ENCODE measurements around the gene DHRSX.
"Not testable (repeated sequence)": the region's sequence is repeated elsewhere in the genome, so short reads cannot be mapped to it uniquely, and the experiment has no call there.

The DHRSX gene

DNA sequence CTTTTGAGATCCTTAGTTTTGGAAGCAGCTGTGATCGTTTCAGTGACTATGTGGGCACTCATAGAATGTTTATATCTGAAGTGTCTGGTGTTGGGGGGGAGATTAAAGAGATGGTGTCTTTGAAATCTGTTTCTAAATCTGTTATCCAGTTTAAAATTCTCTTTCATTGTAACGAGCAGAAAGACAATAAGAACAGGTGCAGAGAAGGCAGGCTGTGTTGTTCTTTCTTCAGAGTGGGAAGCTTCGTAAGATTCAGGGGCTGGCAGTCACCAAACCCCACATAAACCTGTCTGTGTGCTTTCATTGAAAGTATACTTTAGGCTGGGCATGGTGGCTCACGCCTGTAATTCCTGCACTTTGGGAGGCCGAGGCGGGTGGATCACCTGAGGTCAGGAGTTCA lies 16.3 kb upstream of the DHRSX start:
- DNase-seq: no peak

DNA sequence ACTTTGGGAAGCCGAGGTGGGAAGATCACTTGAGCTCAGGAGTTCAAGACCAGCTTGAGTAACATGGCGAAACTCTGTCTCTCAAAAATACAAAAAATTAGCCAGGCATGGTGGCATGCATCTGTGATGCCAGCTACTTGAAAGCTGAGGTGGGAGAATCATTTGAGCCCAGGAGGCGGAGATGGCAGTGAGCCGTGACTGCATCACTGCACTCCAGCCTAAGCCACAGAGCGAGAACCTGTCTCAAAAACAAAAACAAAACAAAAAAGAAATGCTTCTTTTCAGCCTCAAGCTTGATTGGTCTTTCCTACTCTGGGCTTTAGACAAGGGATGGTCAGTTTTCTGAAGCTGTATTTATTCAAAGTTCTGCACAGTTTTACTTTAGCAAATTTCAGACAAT lies 15.8 kb upstream of the DHRSX start:
- DNase-seq: no peak

DNA sequence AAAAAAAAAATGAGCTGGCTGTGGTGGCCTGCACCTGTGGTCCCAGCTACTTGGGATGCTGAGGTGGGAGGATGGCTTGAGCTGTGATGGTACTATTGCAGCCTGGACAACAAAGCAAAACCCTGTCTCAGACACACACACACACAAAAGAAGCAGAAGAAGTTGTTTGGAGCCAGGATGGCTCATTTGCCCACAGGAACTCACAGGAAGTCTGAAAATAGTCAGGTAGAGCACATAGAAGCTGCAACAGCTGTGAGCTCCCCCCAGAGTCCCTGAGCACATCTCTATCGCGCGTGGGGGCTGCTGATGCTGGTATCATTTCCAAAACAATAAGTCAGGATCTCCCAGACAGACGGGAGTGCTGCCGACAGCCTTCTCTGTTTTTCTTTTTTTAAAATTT lies 13.4 kb upstream of the DHRSX start:
- no peak for DNase-seq

DNA sequence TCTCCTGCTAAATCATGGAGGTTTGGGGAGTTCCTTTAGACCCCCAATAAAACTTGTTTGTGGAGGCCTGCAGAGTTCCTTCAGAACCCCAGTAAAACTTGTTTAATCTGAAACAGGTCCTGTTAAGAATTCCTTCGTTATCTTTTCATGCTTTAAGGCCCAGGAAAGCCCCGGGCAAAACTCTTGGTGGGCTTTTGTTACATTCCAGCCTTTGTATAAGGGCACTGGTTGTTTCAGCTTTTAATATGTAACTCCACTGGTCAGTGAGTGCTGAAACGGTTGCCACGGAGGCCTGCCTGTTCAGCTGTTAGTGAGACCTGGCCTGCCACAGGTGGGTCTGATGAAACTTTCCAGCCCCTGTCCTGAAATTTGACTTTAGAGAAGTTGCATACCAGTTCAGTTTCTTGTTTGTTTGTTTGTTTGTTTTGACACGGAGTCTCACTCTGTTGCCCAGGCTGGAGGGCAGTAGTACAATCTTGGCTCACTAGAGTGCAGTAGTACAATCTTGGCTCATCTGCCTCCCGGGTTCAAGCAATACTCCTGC lies 12.4 kb upstream of the DHRSX start:
- DNase-seq: no peak

DNA sequence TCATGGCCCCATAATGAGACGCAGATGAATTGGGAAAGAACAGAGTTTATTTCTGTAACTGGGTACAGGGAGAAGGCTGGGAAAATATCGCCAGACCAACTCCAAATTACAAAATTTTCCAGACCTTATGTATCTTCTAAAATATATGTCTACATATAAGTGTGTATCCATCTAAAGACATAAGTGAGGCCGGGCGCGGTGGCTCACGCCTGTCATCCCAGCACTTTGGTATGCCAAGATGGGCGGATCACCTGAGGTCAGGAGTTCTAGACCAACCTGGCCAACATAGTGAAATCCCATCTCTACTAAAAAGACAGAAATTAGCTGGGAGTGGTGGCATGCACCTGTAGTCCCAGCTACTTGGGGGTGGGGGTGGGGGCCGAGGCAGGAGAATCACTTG lies 11.7 kb upstream of the DHRSX start:
- no peak for DNase-seq

DNA sequence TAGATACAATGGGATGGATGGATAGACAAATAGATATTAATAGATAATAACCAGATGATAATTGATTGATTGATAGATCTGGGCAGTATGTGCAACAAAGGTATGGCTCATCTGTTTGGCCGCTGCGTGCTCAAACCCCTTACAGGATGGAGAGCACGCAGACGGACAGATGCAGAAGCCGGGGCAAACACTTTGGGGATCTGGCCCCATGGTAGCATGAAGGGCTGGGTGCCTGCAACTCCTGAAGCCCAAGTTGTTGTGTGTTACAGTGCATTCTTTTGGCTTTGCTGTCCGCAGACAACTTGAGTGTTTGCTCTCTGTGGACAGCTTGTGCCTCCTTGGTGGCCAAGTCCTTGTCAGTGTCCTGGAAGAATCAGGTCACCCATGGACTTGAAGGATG lies 10.6 kb upstream of the DHRSX start:
- no peak for DNase-seq

DNA sequence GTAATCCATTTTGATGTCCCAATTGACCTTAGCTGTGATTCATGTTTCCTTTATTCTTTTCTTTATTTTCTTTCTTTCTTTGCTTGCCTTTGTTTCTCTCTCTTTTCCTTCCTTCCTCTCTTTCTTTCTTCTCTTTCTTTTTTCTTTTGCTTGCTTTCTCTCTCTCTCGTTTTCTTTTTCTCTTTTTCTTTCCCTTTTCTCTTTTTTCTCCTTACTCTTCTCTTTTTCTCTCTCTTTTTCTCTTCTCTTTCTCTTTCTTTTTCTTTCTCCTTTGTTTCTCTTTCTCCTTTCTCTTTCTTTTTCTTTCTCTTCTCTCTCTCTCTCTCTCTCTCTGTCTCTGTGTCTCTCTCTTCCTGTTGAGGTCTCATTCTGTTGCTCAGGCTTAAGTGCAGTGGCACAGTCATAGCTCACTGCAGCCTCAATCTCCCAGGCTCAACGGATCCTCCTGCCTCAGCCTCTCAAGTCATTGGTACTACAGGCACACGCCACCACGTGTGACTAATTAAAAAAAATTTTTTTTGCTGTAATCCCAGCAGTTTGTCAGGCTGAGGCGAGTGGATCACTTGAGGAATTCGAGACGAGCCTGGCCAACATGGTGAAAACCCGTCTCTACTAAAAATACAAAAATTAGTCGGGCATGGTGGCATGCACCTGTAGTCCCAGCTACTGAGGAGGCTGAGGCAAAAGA lies 8.0 kb upstream of the DHRSX start:
- no peak for DNase-seq

DNA sequence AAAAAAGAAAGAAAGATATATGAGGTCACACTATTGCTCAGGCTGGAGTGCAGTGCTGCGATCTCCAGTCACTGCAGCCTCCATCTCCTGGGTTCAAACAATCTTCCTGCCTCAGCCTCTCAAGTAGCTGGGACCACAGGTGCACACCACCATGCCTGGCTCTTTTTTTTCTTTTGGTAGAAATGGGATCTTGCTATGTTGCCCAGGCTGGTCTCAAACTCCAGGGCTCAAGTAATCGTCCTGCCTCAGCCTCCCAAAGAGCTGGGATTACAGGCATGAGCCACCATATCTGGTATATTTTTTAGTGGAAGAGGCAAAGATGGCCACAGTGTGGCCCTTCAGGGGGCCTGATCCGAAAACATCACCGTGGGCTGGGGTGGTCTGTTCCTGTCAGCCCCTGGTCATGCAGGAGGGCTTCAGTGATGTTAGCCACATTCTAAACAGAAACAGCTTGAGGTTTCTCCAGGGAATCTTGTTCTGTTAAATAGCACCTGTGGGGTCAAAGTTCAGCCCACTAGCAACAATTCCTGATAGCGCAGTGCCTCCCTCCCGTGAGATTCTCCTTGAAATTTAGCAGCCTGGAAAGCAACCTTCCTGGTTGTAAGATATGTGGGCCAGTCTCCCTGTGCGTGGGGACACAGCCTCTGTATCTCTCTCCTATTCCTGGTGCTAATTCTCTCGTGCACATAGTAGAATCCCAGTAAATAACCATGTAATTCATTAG lies 7.3 kb upstream of the DHRSX start:
- DNase-seq: no peak

DNA sequence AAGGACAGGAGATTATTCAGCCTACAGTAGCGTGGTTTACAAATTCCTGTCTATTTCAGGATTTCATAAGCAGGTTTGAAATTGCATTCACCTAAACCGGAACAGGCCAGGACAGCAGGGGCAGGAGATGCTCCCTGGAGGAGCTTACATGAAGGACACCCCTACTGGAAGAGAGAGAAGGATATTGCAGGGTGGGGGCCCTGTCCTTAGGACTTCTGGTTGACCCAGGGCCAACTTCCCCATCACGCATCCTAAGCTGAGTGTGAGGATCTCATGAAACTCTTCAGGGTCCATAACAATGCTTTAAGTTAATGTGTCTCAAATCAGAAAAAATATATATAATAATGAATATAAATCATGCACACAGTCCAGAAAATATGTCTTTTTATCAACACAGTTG lies 6.4 kb upstream of the DHRSX start:
- no peak for DNase-seq

DNA sequence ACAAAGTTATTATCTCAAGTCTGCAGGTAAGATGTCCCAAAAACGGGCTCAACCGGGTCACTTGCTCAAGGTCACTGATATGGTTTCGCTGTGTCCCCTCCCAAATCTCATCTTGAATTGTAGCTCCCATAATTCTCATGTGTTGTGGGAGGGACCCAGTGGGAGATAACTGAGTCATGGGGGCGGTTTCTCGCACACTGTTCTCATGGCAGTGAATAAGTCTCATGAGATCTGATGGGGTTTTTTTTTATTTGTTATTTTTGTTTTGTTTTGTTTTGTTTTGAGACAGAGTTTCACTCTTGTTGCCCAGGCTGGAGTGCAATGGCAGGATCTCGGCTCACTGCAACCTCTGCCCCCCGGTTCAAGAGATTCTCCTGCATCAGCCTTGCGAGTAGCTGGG lies 4.6 kb upstream of the DHRSX start:
- DNase-seq: not testable (repeated sequence)

DNA sequence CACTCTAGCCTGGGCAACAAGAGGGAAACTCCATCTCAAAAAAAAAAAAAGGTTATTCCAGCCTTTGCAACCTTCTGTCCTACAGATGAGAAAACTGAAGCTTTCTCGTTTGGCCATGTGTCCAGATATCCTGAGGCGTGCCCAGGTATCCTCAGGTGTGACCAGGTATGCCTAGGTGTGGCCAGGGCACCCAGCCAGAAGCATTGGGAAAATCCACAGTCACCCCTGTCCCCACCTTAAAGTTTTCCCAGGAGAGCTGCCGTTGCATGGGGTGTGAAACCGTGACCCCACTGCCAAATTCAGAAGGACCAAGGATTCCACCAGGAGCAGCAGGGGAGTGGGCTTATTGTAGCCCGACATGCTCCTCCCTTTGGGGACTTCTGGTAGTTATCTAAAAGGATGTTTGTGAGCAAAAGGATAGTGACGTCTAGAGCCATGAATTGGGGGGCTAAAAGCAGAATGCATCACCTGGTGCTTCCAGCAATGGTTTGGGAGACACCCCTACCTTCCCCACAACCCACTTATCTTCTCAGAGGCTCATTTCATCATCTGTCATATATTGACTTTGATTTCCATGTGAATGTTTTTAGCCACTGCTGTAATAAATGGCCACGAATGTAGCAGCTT lies 4.0 kb upstream of the DHRSX start:
- no peak for DNase-seq

DNA sequence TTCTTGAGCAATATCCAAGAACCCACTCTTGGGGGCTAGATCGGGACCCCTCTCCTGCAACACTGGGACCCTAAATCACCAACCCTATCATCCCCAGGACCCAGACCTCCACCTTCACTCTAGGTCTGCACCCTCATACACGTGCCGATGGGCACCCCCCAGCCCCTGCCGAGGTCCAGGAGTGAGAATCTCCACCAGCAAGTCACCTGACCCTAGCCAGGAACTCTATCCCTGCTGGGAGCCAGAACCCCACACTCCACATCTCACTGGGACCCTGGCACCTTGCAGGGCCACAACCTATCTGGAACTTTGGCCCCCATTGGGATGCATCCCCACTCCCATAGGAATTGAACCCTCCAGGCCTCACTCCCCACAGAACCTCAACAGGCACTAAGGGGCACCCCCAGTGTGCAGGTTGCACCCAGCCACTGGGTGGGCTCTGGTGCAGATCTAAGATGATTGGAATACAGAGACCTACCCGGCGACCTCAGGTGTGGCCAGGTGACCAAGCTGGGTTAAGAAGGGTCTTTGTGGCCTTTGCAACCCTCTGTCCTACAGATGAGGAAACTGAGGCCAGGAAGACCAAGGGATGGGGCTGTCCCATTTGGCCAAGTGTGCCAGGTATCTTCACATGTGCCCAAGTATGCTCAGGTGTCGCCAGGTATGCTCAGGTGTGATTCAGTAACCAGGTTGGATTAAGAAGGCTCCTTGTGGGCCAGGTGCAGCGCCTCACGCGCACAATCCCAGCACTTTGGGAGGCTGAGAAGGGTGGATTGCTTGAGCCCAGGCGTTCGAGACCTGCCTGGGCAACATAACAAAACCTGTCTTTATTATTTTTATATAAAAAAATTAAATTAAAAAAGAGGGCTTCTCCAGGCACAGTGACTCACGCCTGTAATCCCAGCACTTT lies 3.1 kb upstream of the DHRSX start:
- DNase-seq: no peak

DNA sequence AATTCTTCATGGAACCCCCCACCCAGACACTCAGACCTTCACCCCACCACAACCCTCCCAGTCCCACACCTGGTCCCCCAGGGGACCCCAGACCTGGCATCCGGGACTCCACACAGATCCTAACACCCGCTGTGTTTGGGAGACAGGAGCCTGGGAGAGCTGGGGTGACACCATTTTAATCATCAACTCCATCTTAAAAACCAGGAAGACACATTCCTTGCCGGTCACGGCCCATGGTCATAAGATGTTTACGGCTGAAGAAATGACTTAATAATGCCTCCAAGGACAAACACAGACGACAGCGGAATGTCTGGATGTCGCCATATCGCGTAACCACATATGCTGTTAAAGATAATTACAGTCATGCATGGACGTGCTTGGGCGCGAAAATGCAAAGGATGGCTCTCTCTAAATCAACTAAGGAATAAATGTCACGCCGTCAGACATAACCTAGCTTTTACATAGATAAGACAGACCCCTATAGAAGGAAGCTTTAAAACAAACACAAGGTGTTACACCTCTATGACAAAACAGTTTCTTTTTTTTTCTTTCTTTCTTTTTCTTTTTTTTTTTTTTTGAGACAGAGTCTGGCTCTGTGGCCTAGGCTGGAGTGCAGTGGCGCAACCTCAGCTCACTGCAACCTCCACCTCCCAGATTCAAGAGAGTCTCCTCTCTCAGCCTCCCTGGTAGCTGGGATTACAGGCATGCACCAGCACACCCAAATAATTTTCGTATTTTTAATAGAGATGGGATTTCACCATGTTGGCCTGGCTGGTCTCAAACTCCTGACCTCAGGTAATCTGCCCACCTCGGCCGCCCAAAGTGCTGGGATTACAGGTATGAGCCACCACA lies 2.1 kb upstream of the DHRSX start:
- no peak for DNase-seq

DNA sequence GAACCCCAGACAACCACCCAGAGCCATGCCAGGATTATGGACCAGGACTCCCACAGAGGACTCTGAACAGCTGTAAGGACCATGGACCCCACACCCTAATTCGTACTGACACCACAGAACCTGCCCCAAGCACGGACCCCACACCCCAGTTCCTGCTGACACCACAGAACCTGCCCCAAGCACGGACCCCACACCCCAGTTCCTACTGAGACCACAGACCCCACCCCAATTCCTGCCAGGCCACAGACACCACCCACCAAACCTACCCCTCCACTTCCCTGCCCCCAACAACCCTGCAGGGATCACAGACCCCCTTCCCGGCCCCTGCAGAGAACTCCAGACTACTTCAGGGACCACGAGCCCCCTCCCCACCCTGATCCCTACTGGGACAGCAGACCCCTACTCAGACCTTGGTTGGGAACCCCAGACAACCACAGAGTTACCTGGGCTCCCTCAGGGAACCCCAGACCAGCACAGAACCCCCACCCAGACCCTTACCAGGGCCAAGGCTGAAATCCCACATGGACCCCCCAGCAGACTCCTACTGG lies 1.4 kb upstream of the DHRSX start:
- DNase-seq: no peak

DNA sequence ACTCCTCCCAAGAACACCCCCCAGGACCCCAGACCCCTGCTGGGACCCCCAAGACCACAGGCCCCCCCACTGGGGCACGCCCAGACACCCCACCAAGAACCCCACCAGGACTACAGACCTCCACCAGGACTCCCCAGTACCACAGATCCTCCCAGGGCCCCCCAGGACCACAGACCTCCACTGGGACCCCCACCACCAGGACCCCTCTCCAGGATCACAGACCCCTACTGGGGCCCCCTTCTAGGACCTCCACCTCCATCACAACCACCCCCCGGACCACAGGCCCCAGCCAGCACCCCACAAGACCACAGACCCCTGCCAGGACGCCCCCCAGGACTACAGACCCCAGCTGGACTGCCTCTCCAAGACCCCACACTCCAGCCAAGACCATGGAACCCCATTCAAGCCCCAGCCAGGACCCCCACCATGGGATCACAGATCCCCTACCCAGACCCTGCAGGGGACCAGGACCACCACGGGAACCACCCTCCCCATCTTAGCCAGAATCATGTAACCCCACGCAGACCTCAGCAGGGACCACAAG lies 855 bp upstream of the DHRSX start:
- no peak for DNase-seq

DNA sequence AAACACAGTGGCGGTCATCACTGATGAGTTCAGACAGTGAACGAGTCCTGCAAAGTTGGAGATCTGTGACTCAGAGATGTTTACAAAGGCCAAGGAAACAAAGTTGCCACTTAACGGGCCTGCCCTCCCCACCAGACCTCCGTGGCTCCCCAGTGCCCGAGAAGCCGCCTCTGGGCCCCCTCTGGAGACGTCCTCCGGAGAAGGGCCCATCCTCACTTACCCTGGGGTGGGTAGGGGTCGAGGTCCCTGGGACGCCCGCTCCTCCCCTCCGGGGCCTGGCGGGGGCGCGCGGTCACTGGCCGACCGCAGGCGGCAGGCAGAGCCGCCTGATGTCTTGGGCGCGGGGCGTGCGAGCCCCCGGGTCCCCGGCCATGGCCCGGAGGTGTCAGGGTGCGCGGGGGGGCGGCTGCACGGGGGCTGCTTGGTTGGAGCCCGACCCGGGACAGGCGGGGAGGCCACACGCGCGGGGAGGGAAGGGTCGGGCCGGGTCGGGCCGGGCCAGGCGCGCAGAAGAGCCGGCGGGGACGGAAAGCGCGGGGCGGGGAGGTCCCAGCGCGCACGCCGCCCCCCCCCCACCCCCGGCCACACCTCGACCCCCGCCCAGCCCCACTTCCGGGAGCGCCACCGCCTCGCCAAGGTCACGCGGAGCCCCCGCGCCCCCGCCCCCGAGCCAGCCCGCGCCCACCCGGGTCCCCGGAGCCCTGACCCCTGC lies 529 bp downstream of the DHRSX start:
- DNase-seq: no peak

DNA sequence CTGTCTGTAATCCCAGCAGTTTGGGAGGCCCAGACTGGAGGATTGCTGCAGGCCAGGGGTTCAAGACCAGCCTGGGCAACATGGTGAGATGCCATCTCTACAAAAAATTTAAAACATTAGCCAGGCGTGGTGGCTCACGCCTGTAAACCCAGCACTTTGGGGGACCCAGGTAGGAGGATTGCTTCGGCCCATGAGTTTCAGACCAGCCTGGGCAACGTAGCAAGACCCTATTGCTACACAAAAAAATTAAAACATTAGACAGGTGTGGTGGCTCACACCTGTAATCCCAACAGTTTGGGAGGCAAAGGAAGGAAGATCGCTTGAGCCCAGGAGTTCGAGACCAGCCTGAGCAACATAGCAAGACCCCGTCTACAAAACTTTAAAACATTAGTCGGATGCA lies 1.3 kb downstream of the DHRSX start:
- no peak for DNase-seq

DNA sequence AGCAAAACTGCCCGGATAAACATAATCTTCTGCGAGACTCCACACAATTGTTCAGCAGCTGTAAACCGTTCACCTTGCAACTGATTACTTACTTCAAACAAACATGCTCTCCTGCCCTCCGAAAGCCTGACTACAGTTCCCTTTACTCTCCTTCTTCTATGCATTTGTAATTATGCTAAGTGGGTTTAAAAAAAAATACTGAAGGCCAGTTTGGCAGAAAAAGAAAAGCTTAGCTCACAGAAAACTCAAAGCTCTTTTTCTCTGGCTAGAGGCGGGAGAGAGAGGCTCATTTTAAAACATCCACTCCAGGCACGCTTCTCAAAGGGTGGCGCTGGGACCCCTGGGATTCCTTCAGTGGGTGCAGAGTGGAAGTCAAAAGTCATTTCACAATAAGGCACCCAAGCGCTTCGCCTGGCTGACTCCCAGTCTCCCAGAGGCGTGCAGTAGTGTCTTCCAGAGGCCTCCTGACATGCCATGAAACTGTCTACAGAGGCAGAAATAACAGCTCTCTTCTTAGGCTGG lies 1.9 kb downstream of the DHRSX start:
- no peak for DNase-seq

DNA sequence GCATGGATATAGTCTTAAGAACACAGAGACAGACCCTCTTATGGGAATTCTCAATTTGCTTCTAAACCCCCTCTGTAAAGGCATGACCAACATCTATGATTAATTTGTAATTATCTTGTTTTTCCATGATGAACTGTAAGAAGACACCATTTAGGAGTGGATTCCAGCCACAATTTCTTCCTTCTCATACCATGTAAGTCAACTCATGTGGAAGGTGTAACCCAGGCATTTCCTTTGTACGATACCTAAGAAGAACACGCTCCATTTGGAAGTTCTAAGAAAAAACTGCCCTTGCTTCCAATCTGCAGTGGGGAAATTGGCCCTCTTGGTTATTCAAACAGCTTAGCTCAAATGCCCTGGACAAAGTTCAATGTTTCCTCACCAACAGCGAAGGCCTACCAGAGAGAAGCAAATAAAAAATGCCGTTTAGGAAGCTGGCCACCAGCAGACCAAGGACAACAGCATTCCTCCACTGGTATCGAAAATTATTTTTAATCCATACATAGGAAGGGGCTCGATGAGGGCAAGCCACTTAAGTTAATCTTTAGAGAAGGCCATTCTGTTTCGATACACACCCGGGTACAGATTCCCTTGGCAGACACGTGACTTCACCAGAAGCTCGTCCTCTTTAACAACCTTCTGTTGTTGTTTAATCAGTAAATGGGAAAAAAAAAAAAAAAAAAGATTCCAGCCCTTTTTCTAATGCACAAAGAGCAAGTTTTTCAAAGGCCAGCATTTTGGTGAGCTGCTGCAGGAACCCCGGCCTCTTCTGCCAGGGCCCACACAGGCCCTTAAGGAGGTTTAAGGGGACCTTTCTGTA lies 2.6 kb downstream of the DHRSX start:
- no peak for DNase-seq

DNA sequence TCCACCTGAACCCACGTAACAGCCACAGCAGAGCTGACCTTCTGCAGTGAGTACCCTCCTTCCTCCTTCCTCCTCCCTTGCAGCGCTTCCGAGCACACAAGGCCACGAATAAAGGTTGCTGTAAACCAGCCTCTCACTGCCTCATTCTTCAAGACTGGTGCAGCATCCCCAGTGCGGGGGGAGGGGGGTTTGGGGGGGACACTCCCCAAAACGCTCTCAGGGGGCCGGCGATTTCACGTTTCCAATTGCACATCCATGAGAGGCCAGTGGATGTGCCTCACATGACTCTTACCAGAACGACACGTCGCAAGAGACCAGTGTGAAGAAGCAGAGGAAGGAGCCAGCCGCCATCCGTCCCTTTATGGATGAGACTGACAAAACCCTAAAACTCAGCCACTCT lies 5.2 kb downstream of the DHRSX start:
- no peak for DNase-seq
